ENCODE data around the gene DIAPH1. TPM values are rescaled to one million over a fixed set of nuclear protein-coding genes. Genes with fewer than 3 reads are reported as not detected.

Gene DIAPH1
- total RNA-seq, 3 donors from 2014 or later = 53.3 to 87.7 (median 82.7) TPM

- intact Hi-C loops (cut with DNase I, micrococcal nuclease) = no loop called here
- Histone ChIP-seq H3K4me3 (no peak overlapping the region), H3K36me3 (ENCODE audit: low read depth) (no peaks in the 10 kb centered on the region), H3K4me1 (ENCODE audit: low read depth) (peaks cover 3% of the 10 kb centered on the region), H3K9me3 (no peaks in the 10 kb centered on the region)
- no peak for TF ChIP-seq CTCF (IDR thresholded peaks at IDR 0.05)
- no peak for ATAC-seq
- no peak for DNase-seq
Measured at GRCh38 chr5:141493500-141494422, 125.0 kb downstream of the DIAPH1 start.

- Histone ChIP-seq H3K4me1 (ENCODE audit: low read depth) (peaks cover 3% of the 10 kb centered on the region), H3K4me3 (no peak overlapping the region), H3K9me3 (no peaks in the 10 kb centered on the region), H3K36me3 (ENCODE audit: low read depth) (no peaks in the 10 kb centered on the region)
- no peak for TF ChIP-seq CTCF (IDR thresholded peaks at IDR 0.05)
- DNase-seq = no peak
- intact Hi-C loops (cut with DNase I, micrococcal nuclease) = no loop called here
- no peak for ATAC-seq
Measured at GRCh38 chr5:141492168-141492885, 126.5 kb downstream of the DIAPH1 start.

GRCh38 chr5:141491323-141492167, 127.3 kb downstream of the DIAPH1 start:
- no peak for TF ChIP-seq CTCF (IDR thresholded peaks at IDR 0.05)
- no peak overlapping the region for H3K4me3 ChIP-seq
- no peak for ATAC-seq
- DNase-seq = no peak
- no peaks in the 10 kb centered on the region for H3K9me3 ChIP-seq
- H3K36me3 ChIP-seq (ENCODE audit: low read depth) = no peaks in the 10 kb centered on the region
- intact Hi-C loops (cut with DNase I, micrococcal nuclease) = no loop called here
- H3K4me1 ChIP-seq (ENCODE audit: low read depth) = peaks cover 3% of the 10 kb centered on the region

GRCh38 chr5:141490771-141491170, 128.0 kb downstream of the DIAPH1 start:
- ATAC-seq (no peak), DNase-seq (no peak)
- H3K4me1 ChIP-seq (ENCODE audit: low read depth) = peaks cover 3% of the 10 kb centered on the region
- no peaks in the 10 kb centered on the region for H3K36me3 ChIP-seq (ENCODE audit: low read depth)
- H3K9me3 ChIP-seq = no peaks in the 10 kb centered on the region
- intact Hi-C loops (cut with DNase I, micrococcal nuclease) = no loop called here
- TF ChIP-seq CTCF (IDR thresholded peaks at IDR 0.05) = no peak
- no peak overlapping the region for H3K4me3 ChIP-seq

- TF ChIP-seq CTCF (IDR thresholded peaks at IDR 0.05) = no peak
- ATAC-seq = no peak
- Histone ChIP-seq H3K36me3 (ENCODE audit: low read depth) (no peaks in the 10 kb centered on the region), H3K4me1 (ENCODE audit: low read depth) (peaks cover 4% of the 10 kb centered on the region), H3K9me3 (no peaks in the 10 kb centered on the region), H3K4me3 (no peak overlapping the region)
- intact Hi-C loops (cut with DNase I, micrococcal nuclease) = no loop called here
- no peak for DNase-seq
Measured at GRCh38 chr5:141490271-141490670, 128.5 kb downstream of the DIAPH1 start.
